Fibroblast of peridontal ligament (primary cell): Measurements from ENCODE around the gene MICAL3.
"Not testable (repeated sequence)": the region's sequence is repeated elsewhere in the genome, so short reads cannot be mapped to it uniquely, and the experiment has no call there.

Experiments used
- DNase-seq: peaks from one replicate; pipeline ENCODE4 v3.0.0-alpha.2; 2010; ENCODE audit errors: extremely low read depth

MICAL3 gene

DNA sequence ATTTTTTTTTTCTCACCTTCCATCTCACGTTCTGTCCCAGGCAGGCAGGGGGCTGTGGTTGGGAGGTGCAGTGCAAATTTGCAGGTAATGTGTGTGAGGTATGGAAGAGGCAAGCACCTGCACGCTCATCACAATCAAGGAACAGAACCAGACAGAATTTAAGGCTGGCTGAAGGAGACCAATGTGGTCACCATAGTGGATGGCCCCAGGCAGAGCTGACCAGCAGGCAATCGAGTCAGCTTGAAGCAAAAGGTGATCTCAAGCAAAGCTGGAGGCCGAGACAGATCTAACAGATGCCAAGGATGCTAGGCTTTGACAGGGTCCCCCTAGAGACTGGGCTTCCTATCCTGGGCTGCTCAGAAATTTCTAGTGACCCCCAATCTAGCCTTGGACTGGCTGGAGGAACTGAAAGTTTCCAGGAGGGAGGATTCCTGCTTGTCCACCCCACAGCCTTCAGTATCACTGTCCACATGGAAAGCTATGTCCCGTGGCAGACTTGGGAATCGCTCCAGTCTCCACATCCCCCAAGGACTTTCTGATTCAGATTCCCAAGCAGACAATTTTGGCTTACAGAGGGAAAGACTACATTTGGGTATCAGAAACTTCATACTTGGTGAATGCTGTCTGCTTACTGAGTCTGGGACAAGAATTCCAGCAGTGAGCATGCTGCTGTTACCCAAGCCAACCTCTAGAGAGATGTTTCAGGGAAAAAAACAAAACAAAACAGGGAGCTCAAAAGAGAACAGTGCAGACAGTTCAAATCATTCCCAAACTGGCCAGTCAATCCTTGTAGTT is 9.0 kb upstream of the MICAL3 start:
- DNase-seq, result peak; percentile 91

DNA sequence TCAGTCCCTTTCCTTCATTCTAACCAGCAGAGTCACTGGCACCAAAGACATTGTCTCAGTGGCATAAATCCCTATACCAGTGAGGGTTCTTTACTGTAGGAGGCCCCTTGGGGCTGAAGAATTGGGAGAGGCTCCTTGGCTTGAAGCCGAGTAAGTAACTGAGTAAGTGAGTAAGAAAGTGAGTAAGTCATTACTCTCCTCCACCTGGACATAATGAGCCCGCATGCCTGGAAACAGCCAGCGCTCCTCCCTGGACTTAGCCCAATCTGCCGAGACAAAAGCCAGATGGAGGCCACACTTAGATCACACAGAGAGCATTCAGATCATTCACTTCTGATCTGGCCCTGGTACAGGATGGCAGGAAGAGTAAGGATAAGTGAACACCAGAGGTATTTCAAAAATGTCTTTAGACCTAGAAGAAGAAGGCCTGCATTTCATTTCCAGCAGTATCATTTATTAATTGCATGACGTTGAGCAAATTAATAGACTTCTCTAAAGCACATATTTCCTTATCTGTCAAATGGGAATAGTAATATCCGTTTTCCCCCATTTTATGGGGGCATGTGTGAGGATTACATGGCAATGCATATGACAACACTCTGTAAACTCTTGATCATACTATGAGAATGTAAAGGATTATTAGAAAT is 8.2 kb upstream of the MICAL3 start:
- DNase-seq, result peak; percentile 35

DNA sequence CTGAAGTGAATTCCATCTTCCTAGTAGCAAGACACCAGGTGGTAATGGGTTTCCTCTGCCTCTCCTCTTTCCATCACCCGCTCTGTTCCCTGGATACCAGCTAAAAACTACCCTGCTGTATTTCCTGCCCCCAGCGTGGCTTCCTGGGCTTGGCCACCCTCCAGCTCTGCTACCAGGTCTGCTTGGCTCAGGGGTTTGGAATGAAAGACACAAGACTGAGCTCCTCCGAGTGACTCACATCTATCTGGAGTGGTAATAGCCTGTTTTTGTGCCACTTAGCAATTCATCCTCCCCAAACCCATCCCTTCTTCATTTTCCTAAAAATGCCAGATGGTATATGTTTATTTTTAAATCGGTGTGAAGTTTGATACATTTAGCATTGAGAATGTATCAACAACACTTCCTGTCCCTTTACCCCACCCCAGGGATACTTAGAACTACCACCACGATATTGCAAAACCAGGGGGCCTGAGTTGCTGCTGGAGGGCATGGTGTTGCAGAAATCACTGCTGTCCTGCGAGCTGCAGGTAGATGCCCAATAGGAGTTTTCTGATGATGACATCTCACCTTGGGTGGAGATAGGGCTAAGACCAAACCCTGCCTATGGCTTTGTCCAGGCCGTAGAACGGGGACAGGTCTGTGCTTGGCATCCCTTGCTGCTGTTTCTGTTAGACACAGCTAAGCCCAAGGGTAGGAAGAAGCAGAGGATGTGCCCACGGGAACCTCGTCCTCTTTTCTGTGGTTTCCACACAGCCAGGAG is 7.5 kb upstream of the MICAL3 start:
- DNase-seq, result peak; percentile 85

DNA sequence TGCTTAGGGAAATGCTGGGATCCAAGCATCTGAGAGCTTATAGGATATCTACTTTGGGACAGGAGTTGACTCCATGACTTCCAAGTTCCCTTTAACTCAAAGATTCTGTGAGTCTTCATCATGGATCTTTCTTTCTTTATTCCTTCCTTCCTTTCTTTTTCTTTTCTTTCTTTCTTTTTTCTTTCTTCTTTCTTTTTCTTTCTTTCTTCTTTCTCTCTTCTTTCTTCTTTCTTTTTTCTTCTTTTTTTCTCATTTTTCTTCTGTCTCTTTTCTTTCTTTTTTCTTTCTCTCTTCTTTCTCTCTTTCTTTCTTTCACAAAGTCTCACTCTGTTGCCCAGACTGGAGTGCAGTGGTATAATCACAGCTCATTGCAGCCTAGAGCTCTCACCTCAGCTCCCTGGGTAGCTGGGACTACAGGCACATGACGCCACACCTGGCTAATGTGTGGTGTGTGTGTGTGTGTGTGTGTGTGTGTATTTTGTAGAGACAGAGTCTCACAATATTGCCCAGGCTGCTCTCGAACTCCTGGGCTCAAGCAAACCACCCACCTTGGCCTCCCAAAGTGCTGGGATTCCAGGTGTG is 5.4 kb upstream of the MICAL3 start:
- no peak for DNase-seq

DNA sequence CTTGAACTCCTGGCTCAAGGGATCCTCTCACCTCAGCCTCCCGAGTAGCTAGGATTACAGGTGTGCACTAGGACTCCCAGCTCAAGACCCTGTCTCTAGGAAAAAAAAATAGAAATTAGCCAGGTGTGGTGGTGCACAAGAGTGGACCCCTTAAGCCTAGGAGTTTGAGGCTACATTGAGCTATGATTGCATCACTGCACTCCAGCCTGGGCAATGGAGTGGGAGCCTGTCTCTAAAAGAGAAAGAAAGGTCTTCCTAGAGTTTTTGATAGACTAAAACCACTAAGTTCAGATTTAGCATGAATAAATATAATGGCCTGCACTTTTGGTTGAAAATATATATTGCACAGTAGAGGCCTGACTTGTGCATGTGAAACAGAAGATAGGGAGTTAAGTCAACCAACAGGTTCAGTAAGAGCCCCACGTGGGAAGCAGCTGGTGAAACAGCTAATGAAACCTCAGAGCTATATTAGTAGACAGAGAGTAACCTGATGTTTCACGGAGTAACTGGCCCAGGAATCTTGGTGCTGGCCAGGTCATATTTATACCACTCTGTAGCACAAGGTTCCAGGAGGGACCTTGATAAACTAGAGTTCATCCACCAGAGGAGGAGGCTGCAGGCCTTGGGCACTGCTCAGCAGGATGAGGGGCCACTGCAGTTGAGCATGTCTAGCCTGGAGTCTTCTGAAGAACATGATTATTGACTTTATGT is 4.6 kb upstream of the MICAL3 start:
- no peak for DNase-seq

DNA sequence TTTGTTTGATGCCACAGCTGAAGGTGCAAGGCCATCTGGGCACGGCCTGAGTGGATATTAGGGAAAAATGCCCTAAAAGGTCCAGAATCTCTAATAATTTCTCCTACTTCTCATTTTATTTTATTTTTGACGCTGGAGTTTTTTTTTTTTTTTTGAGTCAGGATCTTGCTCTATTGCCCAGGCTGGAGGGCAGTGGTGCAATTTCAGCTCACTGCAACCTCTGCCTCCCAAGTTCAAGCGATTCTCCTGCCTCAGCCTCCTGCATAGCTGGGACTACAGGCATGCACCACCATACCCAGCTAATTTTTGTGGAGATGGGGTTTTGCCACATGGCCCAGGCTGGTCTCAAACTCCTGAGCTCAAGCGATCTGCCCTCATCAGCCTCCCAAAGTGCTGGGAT is 1.5 kb upstream of the MICAL3 start:
- not testable (repeated sequence) for DNase-seq

DNA sequence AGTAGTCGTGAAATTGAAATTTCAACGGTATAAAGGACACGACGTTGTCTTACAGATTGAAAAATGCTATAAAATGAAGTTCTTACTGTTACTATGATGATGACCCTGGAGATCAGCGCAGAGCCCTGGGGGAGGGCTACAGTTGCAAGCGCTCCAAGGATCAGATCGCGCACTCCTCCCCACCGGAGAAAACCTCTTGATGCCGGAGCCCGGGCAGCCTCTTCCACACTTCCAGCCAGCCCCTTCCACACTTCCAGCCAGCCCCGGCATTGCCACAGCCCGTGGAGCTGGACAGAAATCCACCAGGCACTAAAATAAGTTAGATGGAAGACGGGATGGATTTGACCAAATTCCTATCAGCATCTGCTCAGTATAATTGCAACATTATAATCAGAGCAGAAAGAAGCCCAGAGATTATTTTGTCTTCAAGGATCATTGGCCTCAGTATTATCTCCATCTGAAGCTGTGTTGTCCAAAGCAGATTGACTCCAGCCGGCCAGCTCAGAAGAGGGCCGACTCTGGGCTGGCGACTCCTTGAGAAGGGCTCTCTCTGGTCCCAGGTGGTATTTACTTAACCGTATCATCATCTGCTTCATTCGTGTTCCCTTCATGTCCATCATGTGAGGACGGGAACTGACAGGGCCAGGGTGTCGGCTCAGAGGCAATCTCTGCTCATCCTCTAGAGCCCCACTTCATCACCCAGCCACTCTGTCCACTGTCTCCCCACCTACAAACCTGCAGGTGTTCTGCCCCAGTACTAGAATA is 777 bp upstream of the MICAL3 start:
- no peak for DNase-seq

DNA sequence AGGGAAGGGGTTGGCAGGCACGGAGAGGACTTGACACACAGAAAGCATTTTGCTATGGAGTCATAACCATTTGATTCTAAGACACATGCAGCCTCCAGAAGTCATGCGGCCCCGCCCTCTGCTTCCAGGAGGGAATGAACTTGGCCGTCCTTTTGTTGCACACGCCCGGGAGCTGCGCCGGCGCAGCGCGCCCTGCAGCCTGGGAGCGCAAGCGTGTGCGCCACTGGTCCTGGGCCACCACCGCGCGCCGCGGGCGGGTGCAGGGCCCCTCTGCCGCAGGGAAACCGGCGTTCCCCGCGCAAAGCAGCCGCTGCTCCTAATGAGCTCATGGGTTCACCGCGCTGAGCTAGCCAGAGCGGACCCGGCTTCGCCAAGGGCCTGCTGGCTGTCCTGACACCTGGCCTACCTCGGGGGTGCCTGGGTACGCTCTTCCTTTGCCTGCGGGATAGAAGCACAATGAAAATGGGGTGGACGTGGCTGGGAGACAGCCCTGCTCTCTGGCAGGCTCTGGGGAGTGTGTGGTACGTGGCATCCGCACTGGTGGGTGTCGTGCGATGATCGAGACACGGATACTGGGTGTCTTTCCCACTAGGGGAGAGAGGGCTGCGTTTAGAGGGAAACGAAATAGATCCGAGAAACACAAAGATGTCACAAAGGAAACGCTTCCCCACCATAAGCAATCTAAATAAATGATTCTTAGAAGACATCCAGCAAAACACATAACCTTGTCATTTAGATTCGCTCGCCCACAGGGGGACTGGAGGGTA is 669 bp downstream of the MICAL3 start:
- peak; percentile 88 for DNase-seq

DNA sequence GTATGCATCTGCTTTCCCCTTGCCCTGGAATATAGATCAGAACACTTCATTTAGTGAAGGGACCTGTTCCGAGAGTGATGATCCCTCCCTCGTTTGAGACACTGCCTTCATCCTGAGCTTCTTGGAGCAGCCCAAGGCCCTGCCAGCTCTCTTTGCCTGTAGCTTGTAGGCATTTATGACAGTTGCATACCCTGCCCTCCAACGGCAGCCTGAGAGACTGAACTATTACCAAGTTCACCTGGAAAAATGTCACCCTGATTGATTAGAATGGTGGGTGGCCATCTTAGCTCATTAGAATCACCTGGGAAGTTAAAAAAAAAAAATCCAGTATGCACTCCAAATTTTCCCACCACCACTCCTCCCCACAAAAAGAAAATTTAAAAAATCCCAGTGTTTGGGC is 1.5 kb downstream of the MICAL3 start:
- DNase-seq, result no peak

DNA sequence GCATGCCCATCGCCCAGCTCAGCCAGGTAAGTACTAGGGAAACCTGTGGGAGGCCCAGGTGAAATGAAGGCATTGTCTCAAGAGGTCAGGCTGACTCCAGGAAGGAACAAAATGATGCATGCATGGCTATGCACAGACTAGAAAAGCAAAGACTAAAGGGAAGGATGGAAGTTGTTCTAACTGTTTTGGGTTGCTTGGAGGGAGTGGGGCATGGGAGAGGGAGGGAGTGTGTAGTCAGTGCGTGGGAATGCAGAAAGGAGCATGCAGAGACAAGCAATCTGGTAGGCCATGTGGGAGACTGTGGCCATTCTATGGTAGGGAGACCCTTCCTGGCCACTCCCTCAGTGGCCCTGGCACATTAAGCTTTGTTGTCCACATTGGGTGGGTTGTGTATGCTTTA is 2.9 kb downstream of the MICAL3 start:
- no peak for DNase-seq

DNA sequence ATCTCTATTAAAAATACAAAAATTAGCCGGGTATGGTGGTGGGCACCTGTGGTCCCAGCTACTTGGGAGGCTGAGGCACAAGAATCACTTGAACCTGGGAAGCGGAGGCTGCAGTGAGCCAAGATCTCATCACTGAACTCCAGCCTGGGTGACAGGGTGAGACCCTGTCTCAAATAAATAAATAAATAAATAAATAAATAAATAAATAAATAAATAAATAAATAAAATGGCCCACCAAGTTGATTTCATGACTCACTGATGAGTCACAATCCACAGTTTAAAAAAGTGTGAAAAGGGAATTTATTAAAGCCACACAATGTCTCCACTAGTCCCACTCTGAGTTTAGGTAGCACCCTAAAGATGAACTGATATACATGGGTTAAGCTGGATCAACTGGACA is 3.6 kb downstream of the MICAL3 start:
- not testable (repeated sequence) for DNase-seq

DNA sequence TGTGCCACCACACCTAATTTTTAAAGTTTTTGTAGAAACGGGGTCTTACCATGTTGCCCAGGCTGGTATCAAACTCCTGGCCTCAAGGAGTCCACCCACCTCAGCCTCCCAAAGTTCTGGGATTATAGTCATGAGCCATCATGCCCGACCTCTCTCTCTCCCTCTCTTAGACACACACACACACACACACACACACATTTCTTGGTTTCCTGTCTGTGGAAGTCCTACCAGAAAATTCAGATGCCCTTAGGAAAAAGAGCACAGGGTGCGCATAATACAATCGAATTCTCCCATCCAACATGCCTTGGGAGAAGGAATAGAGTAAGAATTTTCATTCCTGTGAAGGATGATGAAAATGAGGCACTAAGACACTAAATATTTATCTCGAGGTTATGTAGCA is 10.4 kb downstream of the MICAL3 start:
- no peak for DNase-seq

DNA sequence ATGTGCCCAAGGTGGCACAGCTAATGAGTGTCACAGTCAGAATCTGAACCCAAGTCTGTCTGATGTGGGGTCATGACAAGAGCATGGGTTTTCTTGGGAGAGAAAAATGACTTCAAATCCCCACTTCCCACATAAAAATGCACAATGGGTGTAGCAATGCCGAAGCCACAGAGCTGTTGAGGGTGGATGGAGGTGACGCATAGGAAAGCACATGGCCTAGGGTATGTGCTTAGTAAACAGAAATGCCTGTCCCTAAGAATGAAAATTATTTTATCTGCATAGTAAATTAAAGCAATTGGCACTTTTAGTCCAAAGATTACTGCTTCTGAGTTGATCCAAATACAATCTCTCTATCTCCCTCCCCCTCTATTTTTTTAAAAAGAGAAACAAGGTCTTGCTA is 10.9 kb downstream of the MICAL3 start:
- no peak for DNase-seq

DNA sequence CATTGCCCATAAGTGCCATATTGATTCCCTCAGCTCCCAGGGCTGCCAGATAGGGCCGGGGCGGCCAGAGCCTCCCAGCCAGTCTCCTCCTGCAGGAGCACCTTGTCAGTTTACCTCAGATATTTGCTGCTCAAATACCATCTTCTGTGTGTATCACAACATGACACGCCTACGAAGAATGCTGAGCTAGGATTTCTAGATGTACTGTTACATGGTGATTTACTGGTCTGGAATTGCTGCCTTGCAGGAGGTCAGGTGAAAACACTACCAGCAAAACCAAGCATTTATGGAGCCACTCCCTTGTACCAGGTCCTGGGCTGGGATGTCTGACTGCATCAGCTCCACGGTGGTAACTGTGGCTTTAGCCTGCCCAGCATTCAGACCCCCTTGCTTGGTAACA is 11.8 kb downstream of the MICAL3 start:
- no peak for DNase-seq

DNA sequence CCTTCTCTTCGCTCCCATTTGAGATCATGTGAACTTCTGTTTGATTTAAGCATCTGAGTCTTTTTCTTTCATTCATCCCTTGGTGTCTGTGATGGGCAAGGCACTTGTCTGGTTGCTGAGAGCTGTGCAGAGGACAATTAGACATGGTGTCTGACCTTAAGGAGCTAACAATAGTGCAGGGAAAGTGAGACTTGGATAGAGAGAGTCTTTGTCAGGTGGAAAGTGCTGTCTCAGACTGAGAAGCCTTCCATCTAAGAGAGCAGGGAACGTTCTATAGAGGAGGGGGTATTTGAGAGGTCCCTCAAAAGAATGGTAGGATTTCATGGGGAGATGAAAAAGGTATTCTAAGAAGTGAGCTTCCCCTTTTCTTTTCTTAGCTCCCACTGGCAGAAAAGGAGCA is 14.1 kb downstream of the MICAL3 start:
- no peak for DNase-seq

DNA sequence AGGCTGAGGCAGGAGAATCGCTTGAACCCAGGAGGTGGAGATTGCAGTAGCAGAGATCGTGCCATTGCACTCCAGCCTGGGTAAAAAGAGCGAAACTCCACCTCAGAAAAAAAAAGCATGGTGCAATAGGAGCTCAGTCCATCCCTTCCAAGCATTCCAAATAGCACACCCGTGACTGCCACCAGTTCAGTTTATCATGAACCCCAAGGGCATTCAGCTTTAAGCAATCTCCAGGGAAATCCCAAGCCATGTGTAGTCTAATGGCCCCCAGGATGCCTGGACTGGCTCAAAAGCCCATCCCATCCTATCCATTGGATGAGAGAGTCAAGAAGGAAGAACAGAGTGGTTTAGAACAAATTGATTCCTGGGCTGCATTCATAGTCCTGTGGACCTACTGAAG is 16.2 kb downstream of the MICAL3 start:
- DNase-seq, result no peak

DNA sequence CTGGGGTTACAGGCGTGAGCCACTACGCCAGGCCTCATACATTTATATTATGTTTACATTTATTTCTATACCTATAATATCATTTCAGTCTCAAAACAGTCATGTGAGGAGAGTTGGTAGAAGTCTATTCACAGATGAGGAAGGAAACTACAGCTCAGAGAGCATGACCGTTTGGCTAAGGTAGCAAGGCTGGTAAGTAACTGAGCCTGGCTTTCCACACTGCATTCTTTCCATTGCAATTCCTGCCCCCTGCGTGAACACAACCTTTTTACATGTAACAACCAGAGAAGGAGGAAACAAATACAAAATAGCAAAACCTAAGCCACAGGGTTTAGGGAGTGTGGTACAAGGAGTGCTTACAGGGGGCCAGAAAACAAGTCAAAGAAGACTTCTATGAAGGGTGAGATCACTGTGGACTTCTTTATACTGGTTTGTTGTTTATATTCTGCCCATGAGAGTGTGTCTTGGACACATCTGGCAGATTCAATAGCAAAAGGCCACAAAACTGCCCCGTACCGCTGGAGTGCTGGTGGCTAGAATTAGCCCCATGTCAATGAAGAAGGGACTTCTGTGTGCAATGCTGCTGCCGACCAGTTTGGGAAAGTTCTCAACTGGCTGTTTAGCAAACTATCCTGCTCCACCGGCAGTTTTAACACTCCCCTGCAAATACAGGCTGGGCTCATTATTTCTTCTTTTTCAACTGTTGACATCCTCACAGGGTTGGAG is 19.0 kb downstream of the MICAL3 start:
- DNase-seq, result no peak

DNA sequence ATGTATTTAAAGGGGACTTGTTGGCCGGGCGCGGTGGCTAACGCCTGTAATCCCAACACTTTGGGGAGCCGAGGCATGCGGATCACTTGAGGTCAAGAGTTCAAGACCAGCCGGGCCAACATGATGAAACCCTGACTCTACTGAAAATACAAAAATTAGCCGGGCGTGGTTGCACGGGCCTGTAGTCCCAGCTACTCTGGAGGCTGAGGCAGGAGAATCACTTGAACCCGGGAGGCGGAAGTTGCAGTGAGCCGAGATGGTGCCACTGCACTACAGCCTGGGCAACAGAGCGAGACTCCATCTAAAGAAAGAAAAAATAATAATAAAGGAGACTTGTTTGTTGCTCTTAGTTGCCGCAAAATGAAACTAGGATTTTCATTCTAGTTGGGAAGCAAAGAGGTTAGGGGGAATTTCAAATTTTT is 22.5 kb downstream of the MICAL3 start:
- DNase-seq, result not testable (repeated sequence)

DNA sequence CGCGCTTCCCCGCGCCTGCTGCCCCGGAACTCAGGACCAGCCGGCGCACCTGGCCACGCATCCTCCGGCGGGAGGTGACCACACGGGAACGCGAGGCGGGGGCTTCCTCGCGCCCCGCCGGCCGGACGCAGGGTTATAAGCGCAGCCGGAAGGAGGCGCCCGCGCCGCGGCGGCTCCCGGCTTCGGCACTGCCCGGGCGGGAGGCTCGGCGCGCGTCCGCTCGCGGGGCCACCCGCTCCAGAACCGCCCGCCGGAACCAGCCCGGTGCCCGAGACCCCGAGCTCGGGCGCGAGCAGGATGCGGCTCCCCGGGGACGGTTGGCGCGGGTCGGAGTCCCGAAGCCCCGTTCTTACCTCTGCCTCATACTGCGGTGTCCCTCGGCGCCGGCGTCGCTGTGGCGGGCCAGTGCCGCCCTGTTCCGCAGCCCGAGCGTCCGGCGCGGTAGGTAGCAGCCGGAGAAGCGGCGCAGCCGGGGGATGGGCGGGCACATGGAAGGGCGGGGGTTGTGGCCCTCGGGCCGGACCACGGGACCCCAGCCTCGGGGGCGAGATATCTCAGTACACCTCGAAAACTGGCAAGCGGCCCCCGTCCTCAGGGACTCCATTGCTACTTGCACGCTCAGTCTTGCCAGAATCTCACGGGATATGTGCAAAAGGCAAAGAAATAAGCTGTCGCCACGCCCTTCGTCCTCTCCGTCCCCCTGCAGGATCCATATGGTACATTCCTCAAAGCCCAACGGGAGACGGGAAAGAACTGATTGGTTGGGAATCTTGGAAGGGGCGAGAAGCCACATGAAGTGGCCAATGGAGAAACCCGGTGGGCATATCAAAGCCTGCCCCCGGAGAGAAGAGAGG is 23.1 kb downstream of the MICAL3 start:
- peak; percentile 98 for DNase-seq
